ENCODE measurements around the gene COMMD3.
"Not testable (repeated sequence)": the region's sequence is repeated elsewhere in the genome, so short reads cannot be mapped to it uniquely, and the experiment has no call there.

COMMD3 gene

DNA sequence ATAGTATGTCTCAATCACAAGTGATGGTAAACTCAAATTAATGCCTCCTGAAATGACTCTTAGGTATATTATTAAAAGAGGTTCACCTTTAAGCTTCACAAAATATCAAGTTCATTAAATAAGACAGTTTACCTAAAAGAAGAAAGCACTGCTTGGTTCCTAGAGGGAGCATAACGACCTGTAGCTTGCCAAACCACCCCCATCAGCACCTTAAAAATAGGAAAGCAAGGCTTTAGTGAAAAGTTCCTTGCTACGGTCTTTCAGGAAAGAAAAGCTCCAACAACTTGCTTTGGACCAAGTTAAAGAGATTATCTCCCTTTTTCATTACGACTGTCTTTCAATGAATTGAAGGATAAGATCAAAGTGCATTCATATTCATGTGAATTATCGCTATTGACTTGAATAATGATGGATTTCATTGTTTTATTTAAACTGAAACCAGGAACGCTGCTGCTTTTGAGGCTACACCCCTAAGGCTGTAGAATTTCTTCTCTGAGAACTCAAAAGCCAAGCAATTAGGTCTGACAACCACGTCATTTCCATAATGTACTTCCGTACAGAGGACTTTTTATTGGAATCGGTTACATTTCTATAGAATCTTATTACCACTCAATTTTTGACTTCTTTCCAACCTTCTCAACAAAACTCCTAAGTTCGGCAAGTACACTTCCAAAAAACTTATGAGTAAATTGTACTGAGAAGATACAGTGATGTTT, 22.2 kb downstream of the COMMD3 start:
- DNase-seq (ENCODE audit: extremely low read depth in 1 of 2, low read depth in 1 of 2) = no peak

DNA sequence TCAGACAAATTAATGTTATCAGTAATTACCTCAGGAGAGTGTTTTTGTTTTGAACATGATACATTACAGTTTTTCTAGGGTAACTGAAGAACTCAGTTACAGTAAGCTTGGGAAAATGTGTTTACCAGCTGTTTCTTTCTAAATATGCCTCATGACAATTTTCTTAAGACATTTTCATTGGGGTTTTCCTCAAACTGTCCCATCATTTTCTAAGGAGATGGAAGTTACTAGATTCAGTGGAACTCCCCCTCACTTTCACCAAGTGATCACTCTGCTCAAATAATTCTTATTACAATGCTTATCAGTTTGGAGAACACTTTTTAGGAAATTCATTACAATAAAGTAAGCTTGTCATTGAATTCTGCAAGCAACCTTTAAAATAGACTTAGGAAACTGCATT, 22.7 kb downstream of the COMMD3 start:
- DNase-seq (ENCODE audit: extremely low read depth in 1 of 2, low read depth in 1 of 2) = no peak

DNA sequence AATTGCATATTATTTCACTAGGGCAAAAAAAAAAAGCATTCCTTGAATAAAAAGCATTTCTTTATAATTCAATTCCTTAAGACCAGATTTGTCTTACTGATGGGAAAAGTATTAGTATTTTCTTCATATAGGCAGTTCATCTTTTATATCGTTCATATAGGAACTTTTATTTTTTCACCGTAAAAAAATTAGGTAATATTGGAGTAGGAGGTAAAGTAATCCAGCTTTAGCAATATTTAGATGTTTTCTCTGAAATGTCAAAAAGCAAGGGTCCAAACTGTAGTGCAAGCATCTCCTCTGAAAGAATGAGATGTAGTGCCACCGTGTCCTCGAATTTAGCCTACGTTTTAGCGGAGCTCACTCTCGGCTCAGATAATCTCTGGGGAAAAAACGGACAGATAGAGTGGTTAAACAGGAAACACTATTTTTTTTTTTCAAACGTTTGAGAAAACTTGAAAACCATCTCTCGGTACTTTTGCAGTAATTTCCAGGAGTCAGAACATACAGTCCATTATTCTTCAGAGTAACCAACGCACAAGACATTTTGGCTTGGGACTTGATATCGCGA, 23.7 kb downstream of the COMMD3 start:
- DNase-seq (ENCODE audit: extremely low read depth in 1 of 2, low read depth in 1 of 2) = no peak

DNA sequence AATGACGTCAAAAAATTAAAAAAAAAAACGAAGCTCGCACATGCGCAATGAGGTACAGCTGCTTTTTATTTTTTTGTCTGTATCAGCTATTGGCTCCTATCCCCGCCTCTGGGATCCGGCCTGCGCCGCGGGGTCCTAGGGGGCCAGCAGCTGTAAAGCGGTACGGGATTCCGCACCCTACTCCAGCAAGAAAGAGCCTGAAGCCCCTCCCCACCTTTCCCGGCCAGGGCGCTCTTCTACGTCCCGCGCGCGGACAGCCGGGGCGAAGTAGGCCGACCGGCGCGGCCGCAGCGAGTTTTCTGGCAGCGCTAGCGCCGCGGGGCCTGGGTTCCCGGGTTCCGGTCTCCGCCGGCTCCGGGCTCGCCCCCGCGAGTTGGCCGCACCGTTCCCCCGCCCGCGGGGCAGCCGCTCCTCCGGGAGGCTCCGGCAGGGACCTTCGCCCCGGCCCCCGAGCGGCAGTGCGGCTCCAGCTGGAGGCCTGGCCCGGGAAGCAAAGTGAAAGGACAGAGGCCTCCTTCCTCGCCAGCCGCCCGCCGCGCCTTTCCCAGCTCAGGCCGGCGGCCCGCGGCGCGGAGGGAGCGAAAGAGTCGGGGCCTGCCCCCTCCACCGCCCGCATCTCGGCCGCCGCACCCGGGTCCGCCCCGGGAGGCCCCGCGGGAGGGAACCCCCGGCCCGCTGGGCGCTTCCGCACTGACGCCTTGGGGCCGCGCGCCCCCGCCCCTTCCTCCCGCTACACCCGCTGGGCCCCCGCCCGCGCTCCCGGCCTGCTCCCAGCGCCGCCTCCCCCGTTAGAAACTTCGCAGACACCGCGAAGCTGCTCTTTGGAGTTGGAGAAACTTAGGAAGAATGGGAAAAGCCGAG, 24.4 kb downstream of the COMMD3 start:
- no peak for DNase-seq (ENCODE audit: extremely low read depth in 1 of 2, low read depth in 1 of 2)

DNA sequence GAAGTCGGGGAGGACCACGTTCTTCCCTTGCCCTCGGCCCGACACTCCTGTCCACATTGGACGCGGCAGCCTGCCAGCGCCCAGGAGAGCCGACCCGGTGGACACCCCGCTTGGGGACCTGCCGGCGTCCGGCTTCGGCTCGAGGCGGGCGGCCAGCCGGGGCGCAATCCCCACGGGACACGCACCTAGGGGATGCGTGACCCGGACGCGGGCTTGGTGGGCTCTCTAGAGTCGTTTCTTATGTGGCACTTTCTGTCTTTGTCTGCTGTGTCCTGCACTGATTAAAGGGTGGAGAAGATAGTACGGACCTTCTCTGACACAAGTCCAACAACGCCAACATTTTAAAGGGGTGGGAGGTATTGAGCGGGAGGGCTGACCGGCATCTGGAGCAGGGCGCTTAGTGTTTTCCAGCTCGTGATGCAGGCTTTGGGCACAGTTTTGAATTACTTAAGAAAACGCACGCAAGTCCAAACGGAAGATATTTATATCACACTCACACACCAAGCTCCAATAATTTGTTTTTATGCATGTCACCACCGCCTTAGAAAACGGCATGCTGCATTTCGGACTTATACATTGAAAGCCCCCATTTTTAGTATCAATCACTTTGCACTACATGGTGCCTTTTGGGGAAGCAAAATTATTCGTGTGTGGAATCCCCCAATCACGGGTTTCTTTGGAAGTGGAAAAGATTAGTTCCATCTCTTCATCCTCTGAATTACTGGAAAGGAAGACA, 25.2 kb downstream of the COMMD3 start:
- DNase-seq (ENCODE audit: extremely low read depth in 1 of 2, low read depth in 1 of 2) = no peak

DNA sequence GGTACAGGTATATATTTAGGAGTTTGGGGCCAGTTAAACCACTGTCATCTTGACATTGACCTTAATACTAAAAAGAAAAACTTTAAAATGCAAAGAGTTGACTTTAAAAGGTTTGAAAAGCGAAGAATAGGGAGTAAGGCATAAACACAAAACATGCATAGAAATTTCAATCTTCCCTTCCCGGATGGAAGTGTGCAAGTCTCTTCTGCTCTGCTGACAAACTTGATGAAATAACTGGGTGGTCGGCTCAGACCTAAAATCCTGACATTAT, 25.7 kb downstream of the COMMD3 start:
- no peak for DNase-seq (ENCODE audit: extremely low read depth in 1 of 2, low read depth in 1 of 2)

DNA sequence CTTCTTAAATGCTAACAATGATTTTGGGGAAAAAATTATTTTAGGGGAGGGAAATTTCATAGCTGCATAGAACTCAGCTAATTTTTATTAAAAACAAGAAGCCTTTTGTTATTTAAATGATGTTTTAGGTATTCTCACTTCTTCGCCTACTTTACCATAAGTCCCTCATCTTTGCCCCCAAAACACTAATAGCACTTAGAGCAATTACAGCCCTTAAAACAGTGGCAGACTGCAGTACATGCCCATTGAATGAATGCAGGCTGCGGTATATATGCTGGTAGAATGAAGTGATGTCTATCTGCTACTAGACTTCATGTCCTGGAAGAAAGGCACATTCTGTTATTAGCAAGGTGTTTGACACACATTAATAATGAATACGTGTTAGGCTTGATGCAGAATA, 26.2 kb downstream of the COMMD3 start:
- DNase-seq (ENCODE audit: extremely low read depth in 1 of 2, low read depth in 1 of 2) = no peak

DNA sequence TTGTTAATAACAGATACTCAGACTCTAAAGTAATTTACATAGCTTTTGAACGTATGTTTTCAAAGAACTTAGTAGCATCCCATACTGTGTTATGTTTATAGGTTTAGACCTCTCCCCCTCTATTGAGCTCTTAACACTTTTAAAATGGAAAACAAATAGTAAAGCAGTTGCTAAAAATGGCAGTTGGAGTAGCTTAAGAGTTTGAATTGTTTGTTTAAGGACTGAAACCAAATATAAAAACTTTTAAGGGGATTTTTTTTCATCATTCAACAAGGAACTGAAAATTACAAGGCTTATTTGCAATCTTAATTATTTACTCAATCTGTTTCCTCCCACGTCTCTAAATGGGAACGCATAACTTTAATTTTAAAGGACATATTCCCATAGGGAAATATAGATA, 27.5 kb downstream of the COMMD3 start:
- no peak for DNase-seq (ENCODE audit: extremely low read depth in 1 of 2, low read depth in 1 of 2)

DNA sequence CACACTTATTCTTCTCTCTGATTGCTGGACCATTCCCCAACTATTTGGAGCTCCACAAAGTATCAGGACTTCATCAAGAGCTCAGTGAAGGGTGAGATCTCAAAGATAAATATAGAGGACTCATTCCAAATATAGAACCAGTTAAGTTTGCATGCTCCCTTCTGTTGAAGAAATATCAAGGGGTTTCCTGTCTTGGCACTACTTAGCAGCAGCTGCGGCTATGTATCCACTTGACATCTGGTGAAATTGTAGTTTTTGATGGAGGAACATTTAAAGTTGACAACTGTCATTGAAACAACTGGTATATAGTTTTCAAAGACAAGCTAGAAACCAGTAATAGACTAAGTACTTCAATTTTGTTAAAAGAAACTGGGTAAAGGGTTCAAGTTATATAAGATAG, 28.1 kb downstream of the COMMD3 start:
- no peak for DNase-seq (ENCODE audit: extremely low read depth in 1 of 2, low read depth in 1 of 2)

DNA sequence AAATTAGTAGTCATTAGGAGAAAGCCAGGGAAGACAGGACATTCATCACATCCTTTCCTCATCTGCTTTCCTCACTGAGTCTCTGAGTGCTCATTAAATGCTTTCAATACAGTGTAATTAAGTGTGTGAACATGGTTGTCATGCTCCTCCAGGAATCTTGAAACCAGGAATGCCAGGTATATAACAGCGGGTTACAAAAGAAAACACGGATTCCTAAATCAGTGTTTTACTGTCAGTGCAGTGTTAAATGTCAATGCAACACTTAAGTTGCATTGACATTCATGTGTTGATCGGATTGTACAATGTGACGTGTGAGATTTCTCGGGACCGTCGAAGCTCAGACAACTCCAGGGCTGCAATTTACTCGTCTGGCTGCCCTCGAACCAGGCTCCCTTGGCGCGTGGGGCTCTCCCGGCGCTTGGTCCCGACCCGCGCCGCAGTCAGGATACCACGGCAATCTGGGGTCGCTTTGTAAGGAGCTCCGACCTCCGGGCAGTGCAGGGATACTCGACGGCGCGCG, 28.7 kb downstream of the COMMD3 start:
- no peak for DNase-seq (ENCODE audit: extremely low read depth in 1 of 2, low read depth in 1 of 2)

DNA sequence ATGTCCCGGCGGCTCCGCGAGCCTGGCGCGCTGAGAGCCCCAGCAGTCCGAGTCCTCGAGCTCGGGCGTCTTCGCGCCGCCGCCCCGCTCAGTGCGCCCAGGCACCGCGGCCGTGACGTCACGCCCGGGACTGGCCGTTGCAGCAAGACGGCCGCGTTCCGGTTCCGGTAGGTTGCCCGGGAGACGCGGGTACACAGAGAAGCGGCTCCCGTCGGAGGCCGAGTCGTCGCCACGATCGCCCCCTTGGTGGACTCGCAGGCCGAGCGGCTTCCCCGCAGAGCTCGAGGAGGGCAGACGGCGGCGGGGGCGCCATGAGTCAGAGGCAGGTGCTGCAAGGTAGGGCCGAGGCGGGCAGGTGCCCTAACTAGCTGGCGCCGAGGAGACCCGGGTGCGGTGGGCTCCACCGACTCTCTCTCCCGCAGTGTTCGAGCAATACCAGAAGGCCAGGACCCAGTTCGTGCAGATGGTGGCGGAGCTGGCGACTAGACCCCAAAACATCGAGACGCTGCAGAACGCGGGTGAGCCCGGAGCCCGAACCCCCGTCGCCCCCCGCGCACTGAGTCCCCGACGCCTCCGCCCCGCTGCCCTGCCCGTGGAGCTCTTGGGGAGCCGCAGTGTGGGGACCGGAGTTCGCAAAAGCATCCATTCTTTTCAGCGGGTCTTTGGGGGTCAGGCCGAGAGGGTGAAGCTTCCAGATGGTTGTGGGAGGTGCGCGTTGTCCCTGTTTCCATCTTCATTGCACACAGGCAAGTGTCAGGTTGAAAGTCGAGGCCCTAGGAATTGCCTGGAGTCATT, 29.3 kb downstream of the COMMD3 start, which contains the start of gene SPAG6:
TSS of gene SPAG6 (plus strand) at position 196 of the 795 bp plus-strand sequence. CDS start at position 312, 116 bp downstream.
- DNase-seq (ENCODE audit: extremely low read depth in 1 of 2, low read depth in 1 of 2) = no peak

DNA sequence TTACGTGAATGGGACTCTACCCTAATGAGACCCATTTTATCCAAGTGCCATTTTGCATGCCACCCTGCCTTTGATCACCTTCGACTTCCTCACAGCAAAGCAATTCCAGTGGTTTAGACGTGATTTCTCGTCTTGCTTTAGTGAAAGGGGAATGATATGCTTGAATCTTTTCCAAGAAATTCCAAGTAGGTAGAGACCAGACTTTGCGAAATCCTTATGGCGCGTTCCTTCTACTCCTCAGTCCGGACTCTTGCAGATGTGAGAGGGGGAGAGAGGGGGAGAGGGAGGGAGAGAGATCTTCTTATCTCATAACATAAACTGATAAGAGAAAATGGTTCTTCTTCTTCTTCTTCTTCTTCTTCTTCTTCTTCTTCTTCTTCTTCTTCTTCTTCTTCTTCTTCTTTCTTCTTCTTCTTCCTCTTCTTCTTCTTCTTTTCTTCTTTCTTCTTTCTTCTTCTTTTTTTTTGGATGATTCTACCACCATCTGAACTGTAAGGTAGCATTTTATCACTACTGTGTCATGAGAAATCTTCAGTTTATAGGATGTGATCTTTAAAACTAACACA, 30.0 kb downstream of the COMMD3 start:
- DNase-seq (ENCODE audit: extremely low read depth in 1 of 2, low read depth in 1 of 2) = no peak

DNA sequence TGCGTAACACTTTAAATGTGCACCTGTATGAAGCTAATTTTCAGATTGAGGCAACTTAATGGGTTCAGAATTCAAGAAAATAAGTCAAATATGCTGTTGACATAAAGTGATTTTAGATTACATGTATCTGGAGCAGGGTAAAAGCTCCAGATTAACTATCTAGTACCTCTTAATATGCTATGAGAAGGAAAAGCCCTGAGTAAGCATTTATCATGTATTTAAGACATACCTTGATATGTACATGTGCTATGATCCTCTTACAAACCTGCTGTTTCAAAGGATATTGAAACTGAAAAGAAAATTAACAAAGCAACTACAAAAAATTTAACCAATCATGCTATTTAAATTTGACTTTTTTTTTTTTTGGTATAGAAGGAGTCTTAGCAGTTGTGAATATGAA, 33.6 kb downstream of the COMMD3 start:
- no peak for DNase-seq (ENCODE audit: extremely low read depth in 1 of 2, low read depth in 1 of 2)

DNA sequence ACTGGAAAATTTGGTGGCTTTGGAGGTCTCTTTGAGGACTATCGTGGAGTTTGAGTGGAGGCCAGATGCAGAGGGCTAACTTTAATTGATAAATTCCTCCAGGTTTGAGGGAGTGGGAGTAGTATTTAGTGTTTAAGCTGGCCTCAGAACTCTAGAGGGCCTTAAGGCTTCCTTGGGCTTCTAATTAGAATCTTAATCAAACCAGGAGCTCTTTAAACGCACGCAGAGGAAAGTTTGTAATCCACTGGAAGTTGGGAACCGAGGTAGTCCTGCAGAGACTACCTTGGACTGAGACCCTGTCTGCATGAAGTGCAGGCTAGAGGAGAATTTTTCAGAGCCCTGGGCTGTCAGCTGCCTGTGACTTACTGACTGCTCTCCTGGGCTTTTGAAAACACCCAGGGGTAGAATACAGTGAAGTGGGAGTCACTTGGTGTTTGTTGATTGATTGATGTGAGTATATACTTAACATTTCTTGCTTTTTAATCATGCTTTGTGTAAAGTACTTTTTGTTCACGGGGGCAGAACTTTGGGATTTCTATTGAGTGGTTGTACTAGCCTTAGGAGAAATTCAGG, 35.0 kb downstream of the COMMD3 start:
- DNase-seq (ENCODE audit: extremely low read depth in 1 of 2, low read depth in 1 of 2) = no peak

DNA sequence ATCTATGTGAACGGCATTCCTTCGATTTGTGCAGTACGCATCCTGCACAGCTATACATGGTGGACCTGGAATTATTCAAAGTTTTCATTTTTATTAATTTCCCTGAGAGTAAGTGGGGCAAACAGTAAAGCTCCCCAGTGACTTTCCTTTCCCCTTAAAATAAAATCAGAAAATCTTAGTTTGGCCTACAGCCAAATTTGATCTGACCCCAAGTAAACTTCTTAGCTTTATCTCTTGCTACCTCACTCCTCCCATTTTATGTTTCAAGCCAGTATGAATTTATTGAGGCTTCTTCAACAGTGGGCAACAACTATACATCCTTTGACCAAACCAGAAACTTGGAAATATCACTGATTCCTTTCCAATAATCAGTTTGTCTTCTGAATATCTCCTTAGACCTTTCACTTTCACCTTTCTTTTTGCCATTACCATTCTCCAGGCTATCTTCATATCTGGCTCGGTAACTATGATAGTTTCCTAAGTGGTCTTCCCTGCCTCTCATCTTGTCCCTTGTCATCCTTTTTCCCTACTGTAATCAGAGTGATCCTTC, 40.2 kb downstream of the COMMD3 start:
- no peak for DNase-seq (ENCODE audit: extremely low read depth in 1 of 2, low read depth in 1 of 2)

DNA sequence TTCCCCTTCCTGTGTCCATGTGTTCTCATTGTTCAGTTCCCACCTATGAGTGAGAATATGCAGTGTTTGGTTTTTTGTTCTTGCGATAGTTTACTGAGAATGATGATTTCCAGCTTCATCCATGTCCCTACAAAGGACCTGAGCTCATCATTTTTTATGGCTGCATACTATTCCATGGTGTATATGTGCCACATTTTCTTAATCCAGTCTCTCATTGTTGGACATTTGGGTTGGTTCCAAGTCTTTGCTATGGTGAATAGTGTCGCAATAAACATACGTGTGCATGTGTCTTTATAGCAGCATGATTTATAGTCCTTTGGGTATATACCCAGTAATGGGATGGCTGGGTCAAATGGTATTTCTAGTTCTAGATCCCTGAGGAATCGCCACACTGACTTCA, 41.6 kb downstream of the COMMD3 start:
- DNase-seq (ENCODE audit: extremely low read depth in 1 of 2, low read depth in 1 of 2) = not testable (repeated sequence)

DNA sequence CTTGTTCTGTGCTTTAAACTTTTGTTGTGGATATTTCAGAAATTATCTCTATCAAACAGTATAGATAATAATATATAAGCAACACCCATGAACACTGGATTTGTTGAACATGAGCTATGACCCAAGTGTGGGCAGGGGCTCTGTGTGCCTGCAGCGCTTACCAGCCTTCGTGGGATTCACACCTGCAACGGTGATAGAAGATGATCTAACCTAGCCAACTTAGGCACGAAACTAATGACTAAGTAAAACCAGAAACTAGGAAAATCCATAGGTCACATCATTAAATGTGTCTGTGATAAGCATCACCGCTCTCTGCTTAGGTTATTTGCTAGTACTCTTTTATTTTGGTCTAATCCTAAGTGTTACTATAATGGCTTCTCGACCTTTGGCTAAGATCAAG, 47.1 kb downstream of the COMMD3 start:
- peak in 1 of 2 donors; percentile 32 for DNase-seq (ENCODE audit: extremely low read depth in 1 of 2, low read depth in 1 of 2)

DNA sequence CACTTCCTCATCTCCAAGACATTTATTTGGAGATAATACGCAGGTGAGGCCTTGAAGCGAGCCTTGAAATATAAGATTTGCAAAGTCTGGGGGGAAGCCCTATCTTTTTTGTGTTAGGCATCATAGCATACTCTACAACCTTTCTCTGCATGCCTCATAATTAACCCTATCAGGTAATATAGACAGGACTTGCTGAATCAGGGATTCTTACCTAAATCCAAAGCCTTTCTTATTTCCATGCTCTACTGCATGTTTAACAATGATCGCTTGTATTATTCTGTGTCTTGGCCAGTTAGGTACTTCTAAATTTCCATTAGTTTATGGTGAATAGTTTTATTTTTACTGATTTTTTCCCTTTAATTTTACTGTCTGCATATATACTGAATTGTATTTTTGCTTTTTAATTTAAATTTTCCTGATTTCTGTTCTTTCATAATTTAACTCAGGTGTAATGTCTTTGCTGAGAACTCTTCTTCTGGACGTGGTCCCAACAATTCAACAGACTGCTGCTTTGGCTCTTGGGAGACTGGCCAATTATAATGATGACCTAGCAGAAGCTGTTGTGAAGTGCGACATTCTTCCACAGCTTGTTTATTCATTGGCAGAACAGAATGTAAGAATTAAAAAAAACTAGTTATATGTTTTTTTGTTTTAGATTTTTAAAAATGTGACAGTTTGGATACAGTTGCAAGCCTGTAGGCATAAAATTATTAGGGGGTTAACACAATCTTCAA, 48.4 kb downstream of the COMMD3 start:
- no peak for DNase-seq (ENCODE audit: extremely low read depth in 1 of 2, low read depth in 1 of 2)

DNA sequence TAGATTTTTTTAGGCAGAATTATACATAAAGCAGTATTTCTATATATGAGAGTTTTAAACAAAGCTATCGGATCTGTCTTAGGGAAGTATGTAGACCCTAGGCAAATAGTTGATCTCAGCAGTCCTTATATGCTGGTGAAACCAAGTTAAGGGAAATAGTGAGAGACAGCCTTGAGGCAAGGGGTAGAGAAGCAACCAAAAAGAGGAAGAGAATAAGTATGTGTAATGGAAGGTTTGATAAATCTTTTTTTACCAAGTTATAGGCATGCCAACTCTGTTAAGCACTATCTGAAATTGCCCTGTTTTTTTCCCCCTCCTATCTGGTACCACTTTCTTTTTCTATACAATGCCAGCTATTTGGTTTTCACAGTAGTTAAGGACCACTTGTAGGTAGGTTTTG, 49.0 kb downstream of the COMMD3 start:
- no peak for DNase-seq (ENCODE audit: extremely low read depth in 1 of 2, low read depth in 1 of 2)

All from stimulated activated CD8-positive, alpha-beta memory T cell treated with anti-CD3 and anti-CD28 coated beads, Interleukin-7, amount 100 ng/mL, for 48 hours (primary cell).